Measurements from ENCODE around the gene CA4.

Gene CA4

GRCh38 chr17:60155427-60155814 is 5.6 kb downstream of the CA4 start:
- no peak for DNase-seq (ENCODE audit: low spot score)

- DNase-seq (ENCODE audit: low spot score): no peak
These were observed 6.0 kb downstream of the CA4 start for GRCh38 chr17:60155815-60156214.

DNA sequence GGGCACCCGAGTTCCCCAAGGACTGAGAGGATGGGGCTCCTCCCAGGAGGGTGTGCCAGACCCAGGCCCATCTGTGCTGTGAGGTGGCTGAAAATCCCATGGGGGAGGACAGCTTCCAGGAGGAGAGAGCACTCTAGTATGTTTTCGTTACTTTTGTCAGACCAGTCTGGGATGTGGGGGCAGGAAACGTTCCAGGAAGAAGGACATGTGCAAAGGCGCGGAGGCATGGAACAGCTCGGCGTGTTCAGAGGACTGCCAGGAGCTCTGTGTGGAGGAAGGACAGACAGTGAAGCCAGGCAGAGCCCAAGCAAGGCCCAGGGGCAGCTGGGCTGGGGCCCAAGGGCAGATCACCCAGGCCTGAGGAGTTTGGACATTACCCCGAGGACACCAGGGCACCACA is 7.0 kb downstream of the CA4 start:
- no peak for DNase-seq (ENCODE audit: low spot score)

DNA sequence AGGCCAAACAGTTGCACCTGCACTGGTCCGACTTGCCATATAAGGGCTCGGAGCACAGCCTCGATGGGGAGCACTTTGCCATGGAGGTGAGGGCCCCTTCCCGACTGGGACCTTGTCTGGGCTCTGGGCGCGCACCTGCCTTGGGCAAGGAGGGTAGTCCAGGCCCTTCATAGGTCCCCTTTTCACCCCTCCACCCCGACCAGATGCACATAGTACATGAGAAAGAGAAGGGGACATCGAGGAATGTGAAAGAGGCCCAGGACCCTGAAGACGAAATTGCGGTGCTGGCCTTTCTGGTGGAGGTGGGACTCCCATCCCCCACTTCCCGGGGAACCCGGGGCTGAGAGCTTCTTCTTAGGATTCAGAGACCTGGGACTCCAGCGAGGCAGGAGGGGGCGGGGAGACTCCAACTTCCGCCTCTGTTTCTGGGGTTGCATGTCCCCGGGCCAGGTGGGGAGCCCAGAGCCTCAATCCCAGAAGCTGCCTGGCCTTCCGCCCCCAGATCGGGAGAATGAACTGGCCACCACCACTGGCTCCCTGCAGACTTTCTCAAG is 7.8 kb downstream of the CA4 start:
- DNase-seq (ENCODE audit: low spot score): no peak

- DNase-seq (ENCODE audit: low spot score): no peak
These were observed 9.1 kb downstream of the CA4 start for GRCh38 chr17:60158751-60159478.

DNA sequence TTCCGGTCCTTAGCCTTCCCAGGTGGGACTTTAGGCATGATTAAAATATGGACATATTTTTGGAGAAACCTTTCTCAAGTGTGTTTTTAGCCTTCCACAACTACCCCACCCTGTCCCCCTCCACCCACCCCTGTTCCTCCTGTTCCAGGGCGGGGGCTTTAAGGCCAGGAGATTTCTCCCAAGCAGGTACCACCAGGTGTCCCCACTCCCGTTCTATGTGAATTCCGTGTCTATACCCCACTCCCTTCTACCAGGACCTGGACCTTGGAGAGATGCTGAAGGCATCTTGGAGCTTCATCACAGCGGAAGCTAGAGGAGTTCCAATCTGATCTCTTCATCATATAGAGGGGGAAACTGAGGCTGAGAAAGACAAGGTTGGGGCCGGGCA is 9.7 kb downstream of the CA4 start:
- no peak for DNase-seq (ENCODE audit: low spot score)

GRCh38 chr17:60160829-60161501 is 11.2 kb downstream of the CA4 start:
- no peak for DNase-seq (ENCODE audit: low spot score)

GRCh38 chr17:60161598-60162330 is 12.0 kb downstream of the CA4 start:
- DNase-seq (ENCODE audit: low spot score): no peak

DNA sequence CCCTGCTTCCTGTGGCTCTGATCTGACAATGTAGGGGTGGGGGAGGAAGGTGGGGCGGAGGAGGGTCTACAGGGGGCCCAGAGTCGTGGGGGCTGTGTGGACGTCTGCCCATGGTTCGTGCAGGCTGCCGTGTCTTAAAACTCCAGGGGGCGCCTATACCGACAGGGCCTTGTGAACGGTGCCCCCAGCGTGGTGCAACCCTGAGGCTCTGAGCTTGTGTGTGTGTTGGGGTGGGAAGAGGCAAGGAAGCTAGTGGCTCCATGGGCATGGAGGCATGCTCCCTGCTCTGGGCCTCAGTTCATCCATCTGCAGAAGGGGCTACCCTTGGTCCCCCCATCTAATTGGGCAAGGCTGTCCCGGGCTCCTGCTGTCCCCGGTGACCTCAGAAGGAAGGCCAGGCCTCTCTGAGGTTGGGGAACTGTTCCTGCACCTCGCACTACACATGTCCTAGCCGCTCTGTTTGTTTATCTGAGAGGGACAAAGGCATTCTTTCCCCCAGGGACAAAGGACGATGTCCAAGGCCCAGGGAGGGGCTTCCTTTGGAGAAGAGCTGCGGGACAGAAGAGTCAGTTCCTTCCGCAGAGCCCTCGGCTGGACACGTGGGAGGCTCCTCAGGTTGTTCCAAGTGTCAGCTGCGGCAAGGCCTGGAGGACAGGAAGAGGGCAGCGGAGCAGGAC is 13.5 kb downstream of the CA4 start:
- DNase-seq (ENCODE audit: low spot score): no peak

- DNase-seq (ENCODE audit: low spot score): no peak
These were observed 14.4 kb downstream of the CA4 start for GRCh38 chr17:60164164-60164563.

GRCh38 chr17:60164697-60165096 is 14.9 kb downstream of the CA4 start:
- DNase-seq (ENCODE audit: low spot score): no peak

- DNase-seq (ENCODE audit: low spot score): no peak
These were observed 15.4 kb downstream of the CA4 start for GRCh38 chr17:60165223-60165622.

DNA sequence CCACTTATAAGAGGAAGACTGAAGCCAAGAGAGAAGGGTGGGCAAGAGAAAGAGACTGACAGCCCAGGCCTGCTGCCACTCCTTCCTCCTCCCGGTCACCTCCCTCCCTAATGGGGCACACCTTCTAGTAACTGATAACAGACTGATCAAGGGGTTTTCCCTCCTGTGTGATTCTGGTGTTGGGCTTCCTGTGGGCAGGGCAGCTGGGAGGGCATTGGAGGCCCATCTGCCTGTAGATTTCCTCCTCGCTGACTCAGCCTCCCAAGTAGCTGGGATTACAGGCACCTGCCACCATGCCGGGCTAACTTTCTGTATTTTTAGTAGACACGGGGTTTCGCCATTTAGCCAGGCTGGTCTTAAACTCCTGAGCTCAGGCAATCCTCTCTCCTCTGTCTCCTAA is 16.2 kb downstream of the CA4 start:
- no peak for DNase-seq (ENCODE audit: low spot score)

GRCh38 chr17:60167065-60167741 is 17.4 kb downstream of the CA4 start:
- DNase-seq (ENCODE audit: low spot score): no peak

- DNase-seq (ENCODE audit: low spot score): no peak
These were observed 18.9 kb downstream of the CA4 start for GRCh38 chr17:60168654-60169053.

DNA sequence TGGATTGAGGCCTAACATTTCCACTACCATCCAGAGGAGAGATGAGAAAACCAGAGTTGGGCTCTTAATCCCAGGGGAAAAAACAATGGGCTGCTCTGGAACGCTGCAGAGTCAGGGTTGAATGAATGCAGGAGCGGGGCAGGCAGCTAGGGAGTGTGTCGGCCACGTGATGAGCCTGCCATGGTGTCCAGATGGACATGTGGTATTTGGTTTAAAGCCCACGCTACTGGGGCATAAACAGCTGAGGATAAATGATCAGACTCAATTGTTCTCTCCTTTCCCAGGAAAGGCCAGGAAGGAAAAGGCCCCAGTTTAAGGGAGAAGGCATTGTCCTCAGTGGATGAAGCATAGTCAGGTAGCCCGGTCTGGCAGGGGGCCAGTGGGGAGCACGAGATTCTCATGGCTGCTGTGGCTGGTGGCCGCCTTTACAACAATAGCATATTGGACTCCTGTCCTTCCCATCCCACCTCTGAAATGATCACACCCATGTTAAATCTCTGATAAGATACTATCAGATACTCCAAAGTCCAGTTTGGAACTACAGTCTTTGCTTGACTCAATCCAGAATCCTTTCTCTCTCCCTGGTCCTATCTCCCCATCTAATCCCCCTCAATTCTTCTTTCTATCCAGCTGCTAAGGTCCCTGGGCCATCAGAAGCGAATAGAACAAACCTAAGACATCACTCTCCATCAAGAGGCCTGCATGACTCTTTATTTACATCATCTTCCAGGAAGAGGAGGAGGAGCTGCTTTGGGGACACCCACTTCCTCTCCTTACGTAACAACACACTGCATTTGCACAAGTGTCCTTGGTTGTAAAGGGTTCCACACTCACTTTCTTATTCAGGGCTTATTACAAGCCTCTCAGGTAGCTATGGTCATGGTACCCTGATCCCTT is 20.4 kb downstream of the CA4 start:
- no peak for DNase-seq (ENCODE audit: low spot score)

DNA sequence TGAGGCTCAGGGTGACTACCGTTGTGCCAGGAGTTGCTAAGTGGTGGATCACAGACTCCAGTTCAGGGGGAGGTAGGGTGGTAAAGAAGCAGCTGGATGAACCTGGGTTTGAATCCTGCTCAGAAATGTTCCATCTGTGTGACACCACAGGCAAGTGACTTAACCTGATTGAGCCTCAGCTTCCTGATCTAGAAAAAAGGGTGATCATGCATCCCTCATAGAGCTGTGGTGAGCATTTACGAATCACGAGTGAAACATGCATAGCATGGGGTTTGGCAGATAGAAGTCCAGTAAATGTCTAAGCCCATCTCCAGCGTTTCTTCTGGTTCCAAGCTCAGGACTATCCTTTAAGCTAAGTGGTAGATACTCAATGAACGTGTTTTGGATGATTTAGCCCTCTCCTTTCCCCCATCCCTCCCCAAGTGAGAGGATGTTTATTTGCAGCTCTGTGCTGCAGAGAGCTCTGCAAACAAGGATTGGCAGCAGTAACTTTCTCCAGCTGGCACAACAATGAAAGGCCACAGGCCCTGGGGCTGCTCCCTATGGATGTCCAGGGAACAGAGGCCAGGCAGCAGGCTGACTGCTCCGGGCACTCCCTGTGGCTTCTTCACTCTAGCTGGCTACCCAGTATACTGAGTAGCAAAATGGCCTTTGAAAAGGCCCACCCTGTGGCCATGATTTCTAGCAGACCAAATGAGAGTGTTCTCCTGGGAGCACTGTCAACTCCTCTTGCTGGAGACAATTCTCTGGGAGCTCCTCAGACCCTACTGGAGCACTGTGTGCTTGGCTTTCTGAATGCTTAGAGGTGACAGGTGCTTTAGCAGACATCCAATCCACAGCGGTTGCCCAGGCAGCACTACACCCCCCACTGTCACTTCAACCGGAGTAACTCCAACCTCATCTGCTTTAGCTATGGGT is 21.3 kb downstream of the CA4 start:
- no peak for DNase-seq (ENCODE audit: low spot score)

- no peak for DNase-seq (ENCODE audit: low spot score)
These were observed 21.9 kb downstream of the CA4 start for GRCh38 chr17:60171753-60172079.

- no peak for DNase-seq (ENCODE audit: low spot score)
These were observed 23.6 kb downstream of the CA4 start for GRCh38 chr17:60173304-60173819.

DNA sequence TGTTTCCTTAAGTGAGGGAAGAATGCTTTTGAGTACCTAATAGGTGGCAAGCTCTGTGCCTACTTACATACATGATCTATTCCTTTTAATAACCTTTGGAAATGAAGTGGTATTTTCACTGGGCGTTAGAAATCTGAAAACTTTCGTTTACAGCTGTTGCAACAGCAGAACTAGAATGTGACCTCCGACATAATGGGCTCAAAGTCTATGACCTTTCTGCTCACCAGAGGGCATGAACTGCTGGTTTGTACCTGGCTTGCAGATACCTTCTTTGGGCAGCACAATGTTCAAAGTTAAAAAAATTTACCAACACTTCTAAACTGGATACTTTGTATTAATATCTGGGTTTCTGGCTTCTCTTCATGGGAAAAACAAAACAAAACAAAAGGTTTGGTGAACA is 24.3 kb downstream of the CA4 start:
- DNase-seq (ENCODE audit: low spot score): no peak

Data from CD4-positive, alpha-beta T cell treated with Interleukin-6 at 100 ng/mL for 8 hours (primary cell).